Measurements from ENCODE around the gene SIAH3.
"Not testable (repeated sequence)": the region's sequence is repeated elsewhere in the genome, so short reads cannot be mapped to it uniquely, and the experiment has no call there.

SIAH3 gene

DNA sequence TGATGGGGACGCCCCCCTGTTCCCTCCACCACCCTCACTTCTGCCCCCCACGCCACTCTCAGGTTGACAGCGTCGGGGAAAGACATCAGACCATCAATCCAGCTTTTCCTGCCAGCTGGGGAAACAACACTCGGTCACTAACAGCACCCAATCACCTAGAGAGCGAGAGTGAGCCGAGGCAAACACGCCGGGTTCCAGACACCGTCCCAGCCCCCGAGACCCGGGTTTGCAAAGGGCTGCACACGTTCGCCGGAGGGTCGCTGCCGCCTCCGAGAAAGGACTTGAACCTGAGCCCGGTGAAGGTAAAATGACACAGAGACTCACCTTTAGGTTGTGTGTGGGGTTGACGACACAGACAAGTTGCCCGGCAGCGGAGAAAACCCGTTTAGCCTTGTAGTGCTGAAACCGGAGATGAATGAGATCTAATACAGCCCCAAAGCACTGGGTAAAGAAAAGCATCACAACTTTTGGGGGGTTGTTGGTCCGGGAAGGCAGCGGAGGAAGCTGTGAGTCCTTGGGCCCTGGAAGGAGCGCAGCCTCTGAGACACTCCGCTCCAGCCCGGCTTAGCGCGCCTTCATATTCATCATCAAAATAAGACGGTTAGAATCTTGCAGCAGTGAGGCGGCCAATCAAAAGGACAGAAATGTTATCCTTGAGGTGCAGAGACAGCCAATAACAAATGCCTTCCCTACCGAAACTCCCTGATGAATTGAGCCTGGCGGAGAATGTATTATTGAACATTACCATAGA is at the start of gene SIAH3:
SIAH3 (minus strand) TSS at position 583 of the 751 bp plus-strand sequence; CDS start at position 459, 124 bp downstream.
- peak; percentile 41 to 42 for DNase-seq

GRCh38 chr13:45899406-45899805 is 47.9 kb upstream of the SIAH3 start:
- no peak for DNase-seq

- no peak for DNase-seq
These were observed 46.0 kb upstream of the SIAH3 start for GRCh38 chr13:45897562-45897961.

- no peak for DNase-seq
These were observed 44.7 kb upstream of the SIAH3 start for GRCh38 chr13:45896285-45896684.

GRCh38 chr13:45895881-45896280 is 44.3 kb upstream of the SIAH3 start:
- no peak for DNase-seq

DNA sequence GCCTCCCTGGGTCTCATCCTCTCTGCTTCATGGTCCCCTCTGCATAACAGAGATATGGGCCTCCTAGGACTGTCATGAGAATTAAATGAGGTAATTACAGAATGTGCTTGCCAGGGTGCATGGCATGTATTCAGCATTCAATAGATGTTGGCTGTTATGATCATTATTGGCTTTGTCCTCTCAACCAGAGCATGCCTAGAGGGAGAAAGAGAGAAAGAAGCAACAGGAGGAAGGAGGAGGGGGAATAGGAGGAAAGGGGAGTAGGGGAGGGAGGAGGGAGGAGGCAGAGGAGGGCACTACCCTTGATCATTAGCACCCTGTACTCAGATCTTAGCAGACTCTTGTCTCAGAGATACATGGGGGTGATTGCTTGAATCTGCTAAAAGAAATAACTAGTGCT is 41.0 kb upstream of the SIAH3 start:
- DNase-seq, result no peak

GRCh38 chr13:45889590-45890243 is 38.2 kb upstream of the SIAH3 start:
- DNase-seq, result no peak

DNA sequence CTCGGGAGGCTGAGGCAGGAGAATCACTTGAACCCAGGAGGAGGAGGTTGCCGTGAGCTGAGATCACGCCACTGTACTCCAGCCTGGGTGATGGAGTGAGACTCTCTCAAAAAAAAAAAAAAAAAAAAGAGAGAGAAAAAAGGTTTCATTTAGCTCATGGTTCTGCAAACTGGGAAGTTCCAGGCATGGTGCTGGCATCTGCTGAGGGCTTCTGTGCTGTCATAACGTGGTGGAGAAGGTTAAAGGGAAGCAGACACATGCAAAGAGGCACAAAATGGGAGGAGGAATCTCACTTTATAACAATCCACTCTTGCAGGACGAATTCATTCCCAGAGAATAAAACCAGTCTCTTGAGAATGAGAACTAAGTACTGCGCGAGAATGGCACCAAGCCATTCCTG is 34.9 kb upstream of the SIAH3 start:
- no peak for DNase-seq

DNA sequence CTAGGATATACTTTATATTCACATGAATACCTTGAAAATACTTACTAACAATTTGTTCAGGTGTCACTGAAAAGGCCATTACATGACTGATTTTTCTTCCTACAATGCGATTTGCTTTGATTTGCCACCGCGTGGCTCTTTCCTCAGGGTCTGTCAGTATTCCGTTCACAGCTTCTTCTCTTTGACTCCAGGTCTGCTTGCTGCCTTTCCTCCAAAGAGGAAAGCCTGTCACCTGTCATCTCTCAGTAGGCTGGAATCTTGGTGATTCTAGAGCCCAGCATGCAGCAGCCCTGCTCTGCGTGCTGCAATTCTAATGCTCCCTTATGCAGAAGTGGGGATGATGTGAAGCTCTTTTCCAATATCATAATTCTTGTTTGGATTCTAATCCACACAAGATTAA is 33.6 kb upstream of the SIAH3 start:
- DNase-seq, result no peak

DNA sequence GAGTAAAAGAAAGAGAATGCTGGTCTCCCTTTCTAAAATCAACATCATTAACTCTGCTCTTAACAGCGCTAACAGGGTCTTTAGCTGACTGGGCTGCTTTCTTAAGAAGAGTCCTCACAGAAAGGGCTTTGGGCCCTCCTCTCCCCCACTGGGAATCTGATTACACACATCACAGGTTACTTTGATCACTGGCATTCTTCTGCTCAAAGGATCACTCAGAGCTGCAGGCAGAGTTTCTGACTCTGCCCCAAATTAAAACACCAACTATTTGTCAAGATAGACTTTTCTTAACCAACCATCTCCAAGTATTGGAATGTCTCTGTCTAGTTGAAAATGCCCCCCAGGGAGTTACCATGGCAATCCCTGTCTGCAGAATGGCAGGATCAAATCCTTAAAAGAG is 31.1 kb upstream of the SIAH3 start:
- no peak for DNase-seq

DNA sequence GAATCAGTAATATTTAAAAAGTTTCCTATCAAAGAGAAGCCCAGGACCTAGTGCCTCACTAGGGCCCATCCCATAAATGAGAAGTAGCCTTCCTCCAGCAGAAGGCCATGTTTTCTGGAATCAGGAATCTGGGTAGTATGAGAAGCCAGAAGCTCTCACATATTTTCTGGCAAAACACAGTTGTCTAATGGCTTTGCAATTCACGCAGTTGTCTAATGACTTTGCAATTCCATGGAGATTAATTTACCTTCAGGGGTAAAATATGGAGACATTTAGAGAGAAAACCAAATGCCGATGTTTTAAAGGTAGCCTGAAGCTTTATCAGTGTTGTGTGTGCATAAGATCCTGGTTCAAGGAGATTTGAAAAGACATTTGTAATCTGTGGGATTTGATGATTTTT is 29.8 kb upstream of the SIAH3 start:
- DNase-seq, result no peak

- DNase-seq, result no peak
These were observed 28.7 kb upstream of the SIAH3 start for GRCh38 chr13:45880242-45880641.

DNA sequence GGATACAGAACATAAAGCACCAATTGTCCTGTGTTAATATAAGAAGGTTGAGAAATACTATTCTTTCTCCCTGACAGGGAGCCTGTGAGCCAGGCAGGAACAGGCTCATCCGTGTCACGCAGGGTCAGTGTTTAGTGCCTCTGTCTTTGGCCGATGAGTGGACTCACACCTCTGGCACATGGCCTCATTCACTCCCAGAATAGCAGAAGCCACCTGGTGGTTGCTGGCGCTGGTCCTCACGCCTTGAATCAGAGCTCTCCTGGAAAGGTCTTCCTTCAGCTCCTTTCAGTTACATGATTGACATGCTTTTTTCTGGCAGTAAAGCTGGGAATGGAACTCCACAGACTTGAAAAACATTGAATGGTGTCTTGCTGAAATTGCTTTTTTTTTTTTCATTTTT is 28.1 kb upstream of the SIAH3 start:
- DNase-seq, result no peak

DNA sequence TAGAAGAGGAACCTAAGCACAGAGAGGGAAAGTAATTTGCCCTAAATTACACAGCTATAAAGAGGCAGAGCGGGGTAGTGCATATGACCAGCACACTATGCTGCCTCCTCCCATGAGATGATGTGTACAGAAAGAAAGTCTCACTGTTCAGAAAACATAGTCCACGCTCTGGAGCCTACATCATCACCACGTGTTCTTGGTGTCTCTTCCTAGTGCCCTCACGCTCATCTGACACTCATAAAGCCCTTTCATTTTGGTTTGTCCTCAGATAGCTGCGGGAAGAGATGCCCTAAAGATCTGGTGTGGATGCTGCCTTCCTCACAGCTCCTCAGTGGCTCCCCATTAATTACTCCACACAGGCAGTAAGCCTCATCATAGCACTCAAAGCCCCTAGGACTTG is 27.4 kb upstream of the SIAH3 start:
- DNase-seq, result no peak

- no peak for DNase-seq
These were observed 25.2 kb upstream of the SIAH3 start for GRCh38 chr13:45876781-45877180.

DNA sequence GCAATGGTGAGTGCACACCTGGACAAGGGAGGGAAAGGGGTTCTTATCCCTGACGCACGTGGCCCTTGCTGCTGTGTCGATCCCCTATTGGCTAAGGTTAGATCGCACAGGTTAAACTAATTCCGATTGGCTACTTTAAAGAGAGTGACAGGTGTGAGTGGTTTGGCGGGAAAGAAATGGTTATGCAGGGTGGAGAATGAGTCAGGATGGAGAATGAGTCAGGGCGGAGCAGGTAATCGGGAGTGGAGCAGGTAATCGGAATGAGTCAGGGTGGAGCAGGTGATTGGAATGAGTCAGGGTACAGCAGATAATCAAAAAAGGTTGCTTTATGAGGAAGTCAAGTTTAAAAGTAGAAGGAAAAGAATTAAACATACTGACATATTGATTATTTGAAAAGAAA is 24.4 kb upstream of the SIAH3 start:
- no peak for DNase-seq

GRCh38 chr13:45873491-45874325 is 22.2 kb upstream of the SIAH3 start:
- DNase-seq, result no peak

- no peak for DNase-seq
These were observed 21.0 kb upstream of the SIAH3 start for GRCh38 chr13:45872566-45872965.

DNA sequence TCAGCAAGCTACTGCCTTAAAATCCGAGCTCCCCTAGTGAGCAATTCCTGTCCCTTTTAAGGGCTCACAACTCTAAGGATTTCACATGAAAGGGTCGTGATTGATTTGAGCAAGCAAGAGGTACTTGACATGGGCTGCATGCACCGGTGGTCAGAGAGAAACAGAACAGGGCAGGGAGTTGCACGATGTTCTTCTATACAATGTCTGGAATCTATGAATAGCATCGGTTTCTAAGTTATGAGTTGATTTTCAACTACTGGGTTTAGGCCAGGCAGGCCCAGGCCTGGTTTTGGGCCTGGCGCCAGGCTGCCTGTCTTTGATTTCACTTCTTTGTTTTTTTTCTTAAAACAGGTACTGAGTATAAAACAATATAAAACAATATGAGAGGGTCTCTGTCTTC is 19.6 kb upstream of the SIAH3 start:
- DNase-seq, result not testable (repeated sequence)

DNA sequence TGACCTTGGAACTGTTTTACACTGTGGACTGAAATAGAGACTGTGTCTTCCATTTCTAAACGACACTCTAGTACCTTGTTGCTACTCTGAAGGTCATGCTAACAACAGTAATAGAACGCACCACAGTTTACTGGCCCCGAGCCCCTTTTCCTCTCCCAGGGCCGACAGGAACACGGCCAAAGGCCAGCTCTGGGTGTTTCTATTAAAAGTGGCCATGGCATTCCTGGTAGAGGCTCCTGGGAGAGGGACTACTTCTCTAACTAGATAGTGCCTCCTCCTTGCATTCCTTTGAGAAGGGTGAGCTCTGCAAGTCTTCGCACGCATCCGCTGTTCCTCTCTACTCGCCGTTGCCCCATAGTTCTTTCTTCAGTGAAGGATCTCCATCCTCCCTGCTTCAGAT is 18.7 kb upstream of the SIAH3 start:
- no peak for DNase-seq

GRCh38 chr13:45865414-45865813 is 13.9 kb upstream of the SIAH3 start:
- no peak for DNase-seq

- DNase-seq, result no peak
These were observed 12.4 kb upstream of the SIAH3 start for GRCh38 chr13:45863709-45864590.

- DNase-seq, result no peak
These were observed 9.8 kb upstream of the SIAH3 start for GRCh38 chr13:45861322-45861721.
